K562 (cell line): Measurements from ENCODE around the gene SIRT5. TPM values are rescaled to one million over a fixed set of nuclear protein-coding genes. Genes with fewer than 3 reads are reported as not detected.

ENCODE experiments used
- CBX2 ChIP-seq: fragments of 200-600 bp; sonication (generic); IDR thresholded peaks from one replicate; pipeline ENCODE4 v1.6.1; 2012; ENCODE audit warnings: mild to moderate bottlenecking, low read length, inconsistent platforms; ENCODE audit not compliant: insufficient read depth, poor library complexity, severe bottlenecking
- E2F5 ChIP-seq: sonication (generic); formaldehyde crosslinking; IDR thresholded peaks from 2 replicates; pipeline ENCODE4 v1.8.0; 2022; ENCODE audit warnings: mild to moderate bottlenecking, missing genetic modification reagents
- ESRRA ChIP-seq: fragments of 450-650 bp; IDR thresholded peaks from 2 replicates; pipeline ENCODE4 v1.6.1; 2014; ENCODE audit warnings: low read depth, mild to moderate bottlenecking, moderate library complexity, borderline replicate concordance
- FOXP1 ChIP-seq: sonication (generic); formaldehyde crosslinking; IDR thresholded peaks from 2 replicates; pipeline ENCODE4 v1.8.0; 2022; ENCODE audit warnings: mild to moderate bottlenecking, missing genetic modification reagents
- GABPA ChIP-seq: fragments of 200-800 bp; sonication (Bioruptor generic); conservative IDR thresholded peaks from 2 replicates; pipeline ENCODE4 v1.6.1; 2016; ENCODE audit warnings: low read depth, missing genetic modification characterization, missing compliant biosample characterization
- HBP1 ChIP-seq: fragments of 450-650 bp; formaldehyde crosslinking; IDR thresholded peaks from 2 replicates; pipeline ENCODE4 v1.4.0; 2022; ENCODE audit warnings: missing genetic modification characterization
- MAFG ChIP-seq: fragments of 450-650 bp; conservative IDR thresholded peaks from 2 replicates; pipeline ENCODE4 v1.6.1; 2016; ENCODE audit warnings: missing genetic modification characterization, missing compliant biosample characterization
- RNF219 ChIP-seq: fragments of 250-450 bp; sonication (Bioruptor Pico); IDR thresholded peaks from 2 replicates; pipeline ENCODE4 v1.5.0; 2022; ENCODE audit warnings: mild to moderate bottlenecking
- SMARCA4 ChIP-seq: fragments of 450-650 bp; IDR thresholded peaks from 2 replicates; pipeline ENCODE4 v1.6.1; 2016
- SMARCB1 ChIP-seq: IDR thresholded peaks from 2 replicates; pipeline ENCODE4 v1.6.1; 2011; ENCODE audit warnings: improper control_type of control experiment, low read depth; ENCODE audit not compliant: insufficient read length
- SRSF3 ChIP-seq: fragments of 200-400 bp; formaldehyde crosslinking; IDR thresholded peaks from 2 replicates; pipeline ENCODE4 v1.6.1; 2016; ENCODE audit warnings: mild to moderate bottlenecking, low read length, moderate library complexity; ENCODE audit not compliant: insufficient read depth
- WHSC1 ChIP-seq: IDR thresholded peaks from one replicate; pipeline ENCODE4 v1.6.1; 2012; ENCODE audit warnings: low read length, control low read depth, inconsistent platforms
- ZFPM2 ChIP-seq: fragments of 250-450 bp; sonication (Bioruptor Pico); IDR thresholded peaks from 2 replicates; pipeline ENCODE4 v1.5.1; 2022; ENCODE audit warnings: mild to moderate bottlenecking
- ZNF318 ChIP-seq, 2 experiments: fragments of 450-650 bp; IDR thresholded peaks; 2 replicates each; pipeline ENCODE4 v1.6.1; 2016; ENCODE audit warnings: mild to moderate bottlenecking in 2 of 2, borderline replicate concordance in 1 of 2, low read depth in 1 of 2, moderate library complexity in 1 of 2
- polyA plus RNA-seq, 8 experiments: library from polyadenylated mRNA; depleted of rRNA in 4 of 8; stranded (reverse) in 5 of 8; unstranded in 3 of 8; fragments of >200 nt; fragmentation: Nextera tagmentation in 2 of 8; fragmentation: Illumina TruSeq in 1 of 8; extraction: Ambion mirVana in 2 of 8; extraction: Trizol in 1 of 8; gene quantifications; 2 replicates each; pipeline versions ENCODE4 v1.2.1 to v1.2.3, GENCODE V29; 2011 to 2014; ENCODE audit warnings: inconsistent platforms in 1 of 8, missing spikeins in 1 of 8
- total RNA-seq, 7 experiments: library from RNA; depleted of rRNA in 6 of 7; stranded (reverse); fragments of >200 nt in 6 of 7; fragmentation: Illumina TruSeq in 2 of 7; extraction: Trizol in 2 of 7; gene quantifications; 2 replicates each; pipeline versions ENCODE4 v1.2.1 to v1.2.3, GENCODE V29; 2011 to 2021; ENCODE audit warnings: low replicate concordance in 1 of 7

The SIRT5 gene
- total and polyA plus RNA-seq, 9 of the 15 experiments (the other 6 are each of a cell fraction or from before 2014, with no cell fraction given) = 2.1 to 15.7 (median 11.4) TPM

GRCh38 chr6:13574571-13575376, at the start of gene SIRT5 (continued):
- peak; percentile 52 for TF ChIP-seq SMARCA4
- no peak for TF ChIP-seq ZNF318 (IDR thresholded peaks at IDR 0.05; ENCODE audit: borderline replicate concordance in 1 of 2, low read depth in 1 of 2)
- peak; percentile 69 for TF ChIP-seq E2F5
- 0 out of 2 replicates have a peak, but pooled peaks have one; percentile 40 for TF ChIP-seq HBP1 (CRISPR knock-in tag)
- no peak for TF ChIP-seq CBX2
- TF ChIP-seq WHSC1 = no peak
- 0 out of 2 replicates have a peak, but pooled peaks have one; percentile 11 for TF ChIP-seq ZFPM2
- no peak for TF ChIP-seq MAFG (tag)
- TF ChIP-seq GABPA (tag) = peak; percentile 43; the same call in 1 of the 2 replicates
- TF ChIP-seq SMARCB1 = no peak
- peak; percentile 96 for TF ChIP-seq ESRRA
- 0 out of 2 replicates have a peak, but pooled peaks have one; percentile 51 for TF ChIP-seq FOXP1
- TF ChIP-seq SRSF3 = no peak
- no peak for TF ChIP-seq RNF219 (CRISPR knock-in tag)
